Left ventricle myocardium inferior (tissue), 1 donor: ENCODE data around the gene NCKAP5. TPM values are rescaled to one million over a fixed set of nuclear protein-coding genes. Genes with fewer than 3 reads are reported as not detected.

Source experiments
- DNase-seq: peaks from one replicate; pipeline ENCODE4 v3.0.0-alpha.2; 2020
- H3K27ac ChIP-seq: fragments of 200-600 bp; replicated peaks from 2 replicates; pipeline ENCODE4 v1.8.0; 2021
- H3K27me3 ChIP-seq: fragments of 200-600 bp; 2 replicates; pipeline ENCODE4 v1.8.0; 2021; ENCODE audit warnings: low read depth
- H3K36me3 ChIP-seq: fragments of 200-600 bp; 2 replicates; pipeline ENCODE4 v1.8.0; 2021
- H3K4me1 ChIP-seq: fragments of 200-600 bp; 2 replicates; pipeline ENCODE4 v1.8.0; 2021
- H3K4me3 ChIP-seq: fragments of 200-600 bp; 2 replicates; pipeline ENCODE4 v1.8.0; 2021; ENCODE audit warnings: mild to moderate bottlenecking, moderate library complexity
- H3K9me3 ChIP-seq: fragments of 200-600 bp; replicated peaks from 2 replicates; pipeline ENCODE4 v1.8.0; 2021
- intact Hi-C: fragments of 100-400 bp; cut with micrococcal nuclease; formaldehyde crosslinking; loops from one replicate; pipeline ENCODE4 v1.11.0; 2022
- total RNA-seq: library from RNA; stranded (reverse); fragmentation: NEBNext Ultra II Directional; extraction: Animal tissue kit (Norgen Biotek cat#: 25700); gene quantifications from one replicate; pipeline ENCODE4 v1.2.1, GENCODE V29; 2021
- TF ChIP-seq, protein P1 (sequence below): fragments of 200-600 bp; IDR thresholded peaks from 2 replicates; pipeline ENCODE4 v1.8.0; 2021; ENCODE audit warnings: antibody characterized with exemption, mild to moderate bottlenecking, borderline replicate concordance
- donor health status: DM: no; HTN: yes; CAD: no; lungs with severe emphysema.

The NCKAP5 gene
- total RNA-seq, 1 donor from 2014 or later = 6.0 TPM

DNA sequence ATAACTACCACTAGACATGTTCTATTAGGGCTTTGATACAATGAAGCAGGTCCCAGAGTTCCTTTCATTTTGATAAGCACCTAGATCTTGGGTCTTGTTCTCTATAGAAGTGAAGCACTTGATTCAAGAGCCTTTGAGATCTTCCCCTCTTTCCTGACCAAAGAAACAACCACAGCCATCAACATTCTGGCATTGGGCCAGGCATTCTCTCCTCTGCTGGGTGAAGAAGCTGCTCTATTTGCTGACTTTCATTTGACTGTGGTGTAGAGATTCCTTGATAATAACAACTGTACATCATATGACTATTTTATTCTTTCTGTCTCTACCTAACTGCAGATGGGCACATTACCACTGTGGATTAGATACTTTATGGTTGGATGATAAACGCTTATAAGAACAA lies 801.7 kb downstream of the NCKAP5 start:
- Histone ChIP-seq H3K27ac (no peak overlapping the region), H3K4me1 (no peaks in the 10 kb centered on the region), H3K27me3 (no peaks in the 10 kb centered on the region), H3K36me3 (no peaks in the 10 kb centered on the region), H3K4me3 (no peak overlapping the region), H3K9me3 (no peaks in the 10 kb centered on the region)
- TF ChIP-seq, protein P1, sequence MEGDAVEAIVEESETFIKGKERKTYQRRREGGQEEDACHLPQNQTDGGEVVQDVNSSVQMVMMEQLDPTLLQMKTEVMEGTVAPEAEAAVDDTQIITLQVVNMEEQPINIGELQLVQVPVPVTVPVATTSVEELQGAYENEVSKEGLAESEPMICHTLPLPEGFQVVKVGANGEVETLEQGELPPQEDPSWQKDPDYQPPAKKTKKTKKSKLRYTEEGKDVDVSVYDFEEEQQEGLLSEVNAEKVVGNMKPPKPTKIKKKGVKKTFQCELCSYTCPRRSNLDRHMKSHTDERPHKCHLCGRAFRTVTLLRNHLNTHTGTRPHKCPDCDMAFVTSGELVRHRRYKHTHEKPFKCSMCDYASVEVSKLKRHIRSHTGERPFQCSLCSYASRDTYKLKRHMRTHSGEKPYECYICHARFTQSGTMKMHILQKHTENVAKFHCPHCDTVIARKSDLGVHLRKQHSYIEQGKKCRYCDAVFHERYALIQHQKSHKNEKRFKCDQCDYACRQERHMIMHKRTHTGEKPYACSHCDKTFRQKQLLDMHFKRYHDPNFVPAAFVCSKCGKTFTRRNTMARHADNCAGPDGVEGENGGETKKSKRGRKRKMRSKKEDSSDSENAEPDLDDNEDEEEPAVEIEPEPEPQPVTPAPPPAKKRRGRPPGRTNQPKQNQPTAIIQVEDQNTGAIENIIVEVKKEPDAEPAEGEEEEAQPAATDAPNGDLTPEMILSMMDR = no peak
- no peak for DNase-seq
- intact Hi-C loops = no loop called here

DNA sequence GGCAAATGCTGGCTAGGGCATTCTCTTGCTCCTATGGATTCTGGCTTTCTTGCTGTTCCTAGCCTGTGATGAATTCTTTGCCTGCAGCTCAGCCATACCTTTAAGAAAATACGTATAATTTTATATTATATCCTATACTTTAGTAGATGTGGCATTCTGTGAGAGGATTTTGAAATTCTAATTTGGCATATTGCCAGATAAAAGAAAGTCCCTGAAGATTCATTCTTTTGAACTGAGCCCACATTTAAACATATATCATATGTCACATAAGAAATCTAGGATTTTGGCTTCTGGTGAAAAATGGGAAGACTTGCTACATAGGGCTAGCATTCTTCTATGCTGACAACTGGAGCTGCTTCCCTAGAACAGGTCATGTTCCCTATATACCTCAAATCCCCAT lies 806.8 kb downstream of the NCKAP5 start:
- H3K27ac ChIP-seq = no peak overlapping the region
- H3K36me3 ChIP-seq = no peaks in the 10 kb centered on the region
- H3K9me3 ChIP-seq = peaks cover 20% of the 10 kb centered on the region
- TF ChIP-seq, protein P1 = no peak
- H3K27me3 ChIP-seq = no peaks in the 10 kb centered on the region
- no peaks in the 10 kb centered on the region for H3K4me1 ChIP-seq
- DNase-seq = no peak
- intact Hi-C loops = no loop called here
- no peak overlapping the region for H3K4me3 ChIP-seq

DNA sequence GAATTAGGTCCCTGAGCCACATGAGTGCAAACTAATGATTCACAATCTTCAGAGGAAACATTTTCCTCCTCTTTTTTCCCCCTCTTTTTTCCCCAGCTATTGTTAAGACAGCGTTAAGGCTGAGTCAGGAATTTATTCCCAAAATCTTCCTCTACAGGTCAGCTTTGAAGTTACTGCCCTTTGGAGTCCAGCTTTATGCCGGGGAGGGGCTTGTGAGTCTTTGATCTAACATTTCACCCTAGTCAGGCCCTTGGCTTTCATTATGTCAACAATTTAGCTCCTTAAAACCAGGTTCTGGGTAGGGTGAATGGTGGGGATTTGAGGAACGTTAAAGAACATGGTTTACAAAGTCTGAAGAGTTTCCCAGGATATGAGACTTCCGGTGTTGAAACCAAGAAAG lies 807.3 kb downstream of the NCKAP5 start:
- Histone ChIP-seq H3K9me3 (peaks cover 20% of the 10 kb centered on the region), H3K4me3 (no peak overlapping the region), H3K27me3 (no peaks in the 10 kb centered on the region), H3K4me1 (no peaks in the 10 kb centered on the region), H3K36me3 (no peaks in the 10 kb centered on the region), H3K27ac (no peak overlapping the region)
- TF ChIP-seq, protein P1 = no peak
- intact Hi-C loops = no loop called here
- no peak for DNase-seq

DNA sequence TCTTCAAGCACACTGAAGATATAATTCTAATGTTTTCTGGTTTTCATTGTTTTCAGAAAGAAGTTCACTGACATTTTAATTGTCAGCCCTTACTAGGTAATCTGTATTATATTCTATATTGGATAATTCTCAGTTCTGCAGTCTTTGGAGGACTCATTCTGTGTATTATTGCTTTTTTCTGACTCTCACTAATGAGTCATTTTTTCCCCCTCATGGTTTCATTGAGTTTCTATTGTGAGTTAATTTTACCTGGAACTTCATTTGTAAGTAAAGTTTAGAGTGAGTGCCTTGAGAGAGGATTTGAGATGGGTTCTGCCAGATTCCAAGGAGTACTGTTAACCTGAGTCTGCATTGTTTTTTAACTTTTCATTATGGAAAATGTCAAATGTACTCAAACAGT lies 807.9 kb downstream of the NCKAP5 start:
- intact Hi-C loops = no loop called here
- peaks cover 20% of the 10 kb centered on the region for H3K9me3 ChIP-seq

DNA sequence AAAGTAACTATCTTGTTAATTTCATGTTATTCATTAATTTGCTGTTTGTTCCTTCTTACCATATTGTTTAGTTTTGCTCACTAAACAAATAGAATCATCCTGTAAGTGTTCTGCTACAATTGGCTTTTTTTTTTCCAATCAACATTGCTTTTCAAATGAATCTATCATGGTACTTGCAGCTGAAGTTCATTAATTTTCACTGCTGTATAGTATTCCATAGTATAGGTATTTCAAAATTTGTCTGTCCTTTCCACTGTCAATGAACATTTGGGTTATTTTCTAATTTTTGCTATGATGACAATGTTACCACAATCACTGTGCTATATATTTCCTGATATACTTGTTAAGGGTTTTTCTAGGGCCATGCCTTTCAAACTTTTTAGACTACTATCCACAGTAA lies 809.3 kb downstream of the NCKAP5 start:
- no peaks in the 10 kb centered on the region for H3K27me3 ChIP-seq
- intact Hi-C loops = no loop called here
- no peak for DNase-seq
- H3K4me3 ChIP-seq = no peak overlapping the region
- H3K4me1 ChIP-seq = no peaks in the 10 kb centered on the region
- TF ChIP-seq, protein P1 = no peak
- H3K27ac ChIP-seq = no peak overlapping the region
- H3K36me3 ChIP-seq = no peaks in the 10 kb centered on the region
- H3K9me3 ChIP-seq = peaks cover 20% of the 10 kb centered on the region

More for the DNA sequence above, 807.9 kb downstream of the NCKAP5 start:
- Histone ChIP-seq H3K27ac (no peak overlapping the region), H3K4me1 (no peaks in the 10 kb centered on the region), H3K4me3 (no peak overlapping the region), H3K36me3 (no peaks in the 10 kb centered on the region), H3K27me3 (no peaks in the 10 kb centered on the region)
- TF ChIP-seq, protein P1 = no peak
- DNase-seq = no peak

DNA sequence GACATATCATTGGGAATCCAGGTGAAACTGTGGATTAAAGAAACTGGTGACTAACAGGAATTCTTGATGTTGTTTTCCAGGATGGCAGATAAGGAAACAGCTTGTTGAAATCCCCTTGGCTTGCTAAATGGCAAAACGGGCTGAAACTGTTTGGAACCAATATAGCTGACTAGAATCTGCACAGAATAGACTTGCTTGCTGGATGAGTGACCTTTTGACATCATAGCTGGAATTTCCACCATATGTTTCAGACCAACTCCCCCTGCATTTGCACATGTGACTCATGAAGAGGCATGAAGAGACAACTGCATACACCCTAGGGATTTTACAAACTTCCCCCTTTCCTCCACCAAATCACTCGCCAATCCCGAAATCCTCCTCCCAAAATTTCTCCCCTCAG lies 810.6 kb downstream of the NCKAP5 start:
- H3K27ac ChIP-seq = no peak overlapping the region
- H3K27me3 ChIP-seq = no peaks in the 10 kb centered on the region
- intact Hi-C loops = no loop called here
- DNase-seq = no peak
- TF ChIP-seq, protein P1 = no peak
- no peaks in the 10 kb centered on the region for H3K4me1 ChIP-seq
- H3K9me3 ChIP-seq = peaks cover 20% of the 10 kb centered on the region
- H3K36me3 ChIP-seq = no peaks in the 10 kb centered on the region
- H3K4me3 ChIP-seq = no peak overlapping the region
